ENCODE data around the gene DNAH17.

DNAH17 gene

DNA sequence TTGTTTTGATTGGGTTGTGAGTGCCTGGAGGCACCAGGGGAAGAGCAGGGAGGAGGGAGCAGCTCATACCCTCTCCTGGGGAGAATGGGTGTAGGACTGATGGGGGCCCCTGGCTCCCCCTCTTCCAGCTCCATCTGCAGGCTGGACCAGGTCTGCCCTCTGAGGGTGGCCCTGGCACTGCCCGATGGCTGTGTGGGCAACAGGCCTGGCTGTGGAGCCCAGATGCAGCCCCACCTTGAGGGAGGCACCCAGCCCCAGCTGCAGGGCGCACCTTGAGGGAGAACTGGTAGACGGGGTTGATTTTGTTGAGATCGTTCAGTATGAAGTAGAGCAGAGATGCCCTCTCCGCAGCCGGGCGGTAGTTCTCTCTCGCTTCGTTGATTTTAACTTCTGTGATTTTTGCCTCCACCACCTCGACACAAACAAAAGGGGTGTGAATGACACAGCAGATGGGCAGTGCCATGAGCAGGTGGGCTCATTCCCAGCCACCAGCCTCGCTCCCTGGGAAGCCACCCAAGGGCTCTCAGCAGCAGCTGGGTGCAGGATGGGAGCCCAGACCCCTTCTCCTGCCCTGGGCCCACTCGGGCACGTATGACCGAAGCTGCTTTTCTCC is 127.1 kb downstream of the DNAH17 start:
- DNase-seq: no peak

DNA sequence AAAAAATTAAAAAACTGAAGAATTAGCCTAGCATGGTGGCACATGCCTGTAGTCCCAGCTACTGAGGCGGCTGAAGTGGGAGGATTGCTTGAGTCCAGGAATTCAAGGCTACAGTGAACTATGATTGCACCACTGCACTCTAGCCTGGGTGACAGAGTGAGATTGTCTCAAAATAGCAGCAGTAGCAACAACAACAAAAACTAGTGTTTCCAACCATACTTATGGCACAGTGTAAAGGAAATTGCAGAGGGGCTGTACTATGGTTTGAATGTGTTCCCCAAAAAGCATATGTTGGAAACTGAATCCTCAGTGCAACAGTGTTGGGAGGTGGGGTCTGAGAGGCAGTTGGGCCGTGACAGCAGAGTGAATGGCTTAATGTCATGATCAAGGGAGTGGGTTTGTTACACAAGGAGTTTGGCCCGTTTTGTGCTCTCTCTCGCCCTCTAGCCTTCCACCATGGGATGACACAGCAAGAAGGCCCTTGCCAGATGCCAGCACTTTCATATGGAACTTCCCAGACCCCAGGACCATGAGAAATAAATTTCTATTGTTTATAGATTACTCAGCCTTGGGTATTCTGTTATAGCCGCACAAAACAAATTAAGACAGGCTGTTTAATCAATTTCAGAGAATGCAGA is 128.7 kb downstream of the DNAH17 start:
- DNase-seq: no peak

DNA sequence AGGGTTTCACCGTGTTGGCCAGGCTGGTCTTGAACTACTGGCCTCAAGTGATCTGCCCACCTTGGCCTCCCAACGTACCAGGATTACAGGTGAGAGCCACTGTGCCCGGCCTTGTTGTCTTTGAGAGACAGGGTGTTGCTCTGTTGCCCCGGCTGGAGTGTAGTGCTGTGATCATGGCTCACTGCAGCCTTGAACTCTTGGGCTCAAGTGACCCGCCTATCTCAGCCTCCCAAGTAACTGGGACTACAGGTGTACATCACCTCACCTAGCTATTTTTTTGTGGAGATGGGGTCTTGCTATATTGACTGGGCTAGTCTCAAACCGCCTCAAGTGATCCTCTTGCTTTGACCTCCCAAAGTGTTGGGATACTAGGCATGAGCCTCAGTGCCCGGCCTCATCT is 130.4 kb downstream of the DNAH17 start:
- no peak for DNase-seq

DNA sequence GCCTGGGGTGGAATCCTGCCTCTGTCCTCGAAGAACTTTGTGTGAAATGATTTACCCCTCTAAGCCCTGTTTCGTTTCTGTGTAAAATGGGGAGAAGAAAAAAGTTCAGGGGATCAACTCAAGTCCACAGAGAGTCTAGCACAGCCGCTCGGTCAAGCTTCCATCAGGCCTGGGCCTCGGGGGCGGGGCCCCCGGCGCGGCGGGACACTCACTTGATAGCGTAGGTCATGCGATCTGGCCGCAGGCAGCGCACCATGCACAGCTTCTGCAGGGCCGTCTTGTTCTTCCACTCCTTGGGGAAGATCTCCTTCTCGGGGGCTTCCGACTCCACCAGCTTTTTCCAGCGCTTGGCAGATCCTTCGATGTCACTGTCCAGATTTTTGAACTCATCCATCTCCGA is 132.8 kb downstream of the DNAH17 start:
- DNase-seq: no peak

DNA sequence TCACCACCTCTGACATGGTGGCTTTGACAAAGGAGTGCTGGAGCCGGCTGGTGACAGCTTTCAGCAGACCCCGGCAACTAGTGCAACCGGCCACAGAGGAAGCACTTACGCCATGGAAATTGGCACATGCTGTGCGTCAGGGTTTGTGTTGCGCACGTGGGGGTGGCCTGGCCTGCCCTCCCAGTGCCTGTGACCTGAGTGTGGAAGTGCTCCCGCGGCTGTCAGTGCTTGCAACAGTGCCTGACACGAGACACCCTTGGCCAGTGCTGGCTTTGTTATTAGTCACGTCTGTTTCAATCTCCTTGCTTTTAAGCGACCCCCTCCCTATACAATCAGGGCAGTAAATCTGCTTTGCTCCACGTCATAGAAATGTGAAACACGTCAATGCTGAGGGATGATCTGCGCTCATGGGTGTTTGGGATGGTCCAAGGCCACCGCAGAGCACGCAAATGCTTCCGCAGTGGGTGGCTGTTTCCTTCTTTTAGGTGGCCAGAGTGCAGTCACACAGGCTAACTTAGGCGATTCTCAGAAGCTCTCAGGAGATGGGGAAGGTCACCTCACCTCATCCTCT is 134.5 kb downstream of the DNAH17 start:
- DNase-seq: peak; percentile 36

DNA sequence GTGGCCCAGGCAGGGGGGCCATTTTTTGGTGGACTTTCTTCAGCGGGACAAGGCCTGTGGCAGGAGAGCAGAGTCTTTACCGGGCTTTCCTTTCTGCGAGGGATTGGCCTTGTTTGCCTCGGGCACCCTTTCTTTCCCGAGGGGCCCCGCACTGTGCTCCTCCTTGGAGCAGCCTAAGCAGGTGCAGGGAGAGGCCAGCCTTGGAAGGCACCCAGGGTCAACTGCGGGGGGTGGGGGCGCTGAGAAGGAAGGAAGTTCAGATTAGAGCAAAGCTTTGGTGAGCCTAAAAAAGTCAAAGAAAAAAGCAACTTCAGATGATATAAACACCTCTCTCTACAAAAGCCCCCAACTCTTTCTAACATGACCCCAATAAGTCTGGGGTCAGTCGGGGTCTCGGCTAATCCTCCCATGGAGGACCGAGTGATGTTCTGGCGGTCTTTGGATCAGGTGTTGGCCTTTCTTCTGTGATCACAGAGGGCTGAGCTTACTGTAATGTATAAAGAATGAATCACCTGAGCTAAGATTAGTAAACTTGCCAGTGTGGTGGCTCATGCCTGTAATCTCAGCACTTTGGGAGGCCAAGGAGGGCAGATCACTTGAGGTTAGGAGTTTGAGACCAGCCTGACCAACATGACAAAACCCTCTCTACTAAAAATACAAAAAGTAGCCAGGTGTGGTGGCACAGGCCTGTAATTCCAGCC is 135.8 kb downstream of the DNAH17 start:
- no peak for DNase-seq

DNA sequence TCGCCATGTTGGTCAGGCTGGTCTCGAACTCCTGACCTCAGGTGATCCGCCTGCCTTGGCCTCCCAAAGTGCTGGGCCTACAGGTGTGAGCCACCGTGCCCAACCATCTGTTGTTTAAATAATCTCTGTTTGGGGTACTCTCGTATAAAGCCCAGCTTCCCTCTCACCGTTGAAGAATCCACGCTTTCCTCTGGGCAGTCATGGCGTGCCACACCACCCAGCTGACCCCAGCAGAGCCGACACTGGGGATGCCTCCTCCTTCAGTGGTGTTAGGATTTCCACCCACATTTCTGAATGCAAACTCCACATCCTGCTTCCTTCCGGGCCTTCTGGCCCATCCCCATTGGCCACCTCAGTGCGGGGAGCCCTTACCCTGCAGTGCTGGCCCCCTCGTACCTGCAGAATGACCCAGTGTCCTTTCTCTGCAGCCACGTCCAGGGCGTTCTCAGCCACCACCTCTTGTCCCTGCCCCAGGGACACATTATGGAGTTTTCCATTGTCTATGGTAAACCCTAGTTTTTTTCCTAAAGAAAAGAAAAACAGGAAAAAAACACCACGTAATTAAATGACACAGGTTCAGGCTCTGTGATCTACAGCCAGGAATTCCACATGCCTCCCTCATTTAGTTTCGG is 138.4 kb downstream of the DNAH17 start:
- DNase-seq: no peak

DNA sequence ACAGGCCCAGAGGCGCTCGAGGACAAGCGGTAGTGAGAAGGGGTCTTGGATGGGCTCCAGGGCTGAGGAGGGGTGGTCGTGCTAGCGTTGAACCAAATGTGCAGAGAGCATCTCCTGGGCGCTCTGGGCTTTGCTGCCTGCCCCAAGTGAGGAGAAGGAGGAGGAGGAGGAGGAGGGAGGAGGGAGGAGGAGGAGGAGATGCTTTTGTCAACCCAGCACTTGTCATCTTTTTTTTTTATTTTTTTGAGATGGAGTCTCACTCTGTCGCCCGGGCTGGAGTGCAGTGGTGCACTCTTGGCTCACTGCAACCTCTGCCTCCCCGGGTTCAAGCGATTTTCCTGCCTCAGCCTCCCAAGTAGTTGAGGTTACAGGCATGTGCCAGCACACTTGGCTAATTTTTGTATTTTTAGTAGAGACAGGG is 138.9 kb downstream of the DNAH17 start:
- no peak for DNase-seq

DNA sequence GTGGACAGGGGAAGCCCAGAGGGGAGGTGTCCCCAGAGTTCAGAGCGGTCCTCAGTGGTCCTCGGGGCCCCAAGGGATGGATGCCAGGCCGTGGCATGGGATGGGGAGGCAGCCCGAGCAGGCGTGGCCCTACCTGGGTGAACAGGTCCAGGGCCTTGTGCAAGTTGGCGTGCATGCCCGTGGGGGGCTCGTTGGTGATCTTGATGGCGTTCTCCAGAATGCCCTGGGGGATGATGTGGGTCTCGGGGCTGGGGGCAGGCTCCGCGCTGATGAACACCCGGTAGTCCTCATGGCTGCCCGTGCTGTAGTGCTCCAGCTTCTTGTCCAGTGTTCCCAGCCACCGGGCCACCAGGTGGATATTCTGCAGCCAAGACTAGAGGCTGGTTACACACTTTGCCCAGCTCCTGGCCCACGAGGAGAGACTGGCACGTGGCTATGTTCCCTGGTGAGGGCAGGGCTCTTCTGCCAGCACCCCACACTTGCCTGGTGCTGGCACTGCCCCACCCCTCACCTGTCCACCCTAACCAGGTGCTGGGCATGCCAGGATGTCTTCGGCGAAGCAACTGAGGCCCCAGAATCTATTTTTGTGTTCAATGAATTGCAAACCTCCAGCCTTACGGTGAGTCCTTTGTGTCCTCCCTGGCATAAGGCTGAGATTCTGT is 139.6 kb downstream of the DNAH17 start:
- DNase-seq: no peak

DNA sequence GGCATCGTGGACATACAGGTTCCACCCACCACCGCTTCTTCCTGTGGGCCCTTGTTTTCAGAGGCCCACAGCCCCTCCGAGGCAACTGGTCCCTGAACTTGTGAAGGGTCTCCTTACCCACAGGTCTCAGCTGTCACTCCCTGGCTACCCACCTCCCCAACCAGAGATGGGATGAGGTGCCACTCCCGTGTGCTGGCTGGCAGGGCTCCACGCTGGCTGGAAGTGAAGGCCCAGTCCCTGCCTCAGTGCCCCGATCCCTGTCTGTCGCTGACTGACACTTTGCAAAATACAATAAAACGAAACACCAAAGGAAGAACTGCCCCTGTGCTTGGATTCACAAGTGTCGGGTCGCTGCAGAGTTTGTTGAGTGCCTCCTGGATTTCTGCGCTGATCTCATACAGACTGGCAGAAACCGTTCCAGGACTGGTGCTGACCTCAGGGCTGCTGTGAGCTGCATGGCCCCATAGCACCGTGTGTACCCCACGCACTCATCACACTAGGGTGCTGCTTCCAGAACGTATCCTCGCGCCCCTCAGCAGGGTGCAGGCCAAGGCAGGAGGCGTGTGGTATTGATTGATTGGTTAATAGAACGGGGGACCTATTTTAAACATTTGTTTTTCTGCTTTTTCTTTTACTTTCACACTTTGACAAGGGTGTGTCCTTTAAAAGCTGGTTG is 141.7 kb downstream of the DNAH17 start:
- no peak for DNase-seq

DNA sequence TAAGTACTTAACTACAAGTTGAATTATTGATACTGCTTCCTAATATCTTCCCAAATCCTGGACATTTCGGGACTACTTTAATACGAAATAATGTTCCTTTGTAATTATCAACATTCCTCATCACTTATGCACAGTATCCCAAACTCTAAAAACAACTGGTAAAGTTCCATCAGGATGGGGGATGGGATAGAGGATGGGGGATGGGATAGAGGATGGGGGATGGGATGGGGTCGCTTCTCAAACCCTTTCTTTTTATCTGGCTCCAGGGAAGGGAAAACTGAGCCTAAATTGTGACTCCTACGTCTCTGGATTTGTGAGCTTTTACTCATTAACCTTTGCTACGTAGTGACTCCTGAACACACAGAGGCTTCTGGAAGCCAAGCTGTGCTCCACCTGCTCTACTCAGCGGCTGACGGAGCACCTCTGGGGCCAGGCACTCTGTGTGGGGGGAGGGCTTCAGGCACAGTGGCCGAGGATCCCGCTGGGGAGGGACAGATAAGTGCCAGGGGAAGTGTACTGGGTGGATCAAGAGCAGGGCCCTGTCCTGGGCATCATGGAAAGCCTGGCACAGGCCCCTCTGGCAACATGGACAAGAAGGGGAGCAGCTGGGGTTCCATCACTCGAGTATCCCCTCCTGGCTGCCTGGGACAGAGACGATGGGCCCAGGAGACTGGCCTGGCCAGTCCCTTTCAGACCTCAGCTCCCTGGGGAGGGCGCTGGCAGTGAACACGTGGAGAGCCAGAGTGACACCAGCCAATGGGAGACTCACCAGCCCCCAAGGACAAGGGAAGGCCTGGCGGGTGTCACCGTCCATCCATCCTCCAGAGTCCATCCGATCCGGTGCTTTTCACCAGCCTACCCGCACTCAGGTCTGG is 142.5 kb downstream of the DNAH17 start:
- no peak for DNase-seq

DNA sequence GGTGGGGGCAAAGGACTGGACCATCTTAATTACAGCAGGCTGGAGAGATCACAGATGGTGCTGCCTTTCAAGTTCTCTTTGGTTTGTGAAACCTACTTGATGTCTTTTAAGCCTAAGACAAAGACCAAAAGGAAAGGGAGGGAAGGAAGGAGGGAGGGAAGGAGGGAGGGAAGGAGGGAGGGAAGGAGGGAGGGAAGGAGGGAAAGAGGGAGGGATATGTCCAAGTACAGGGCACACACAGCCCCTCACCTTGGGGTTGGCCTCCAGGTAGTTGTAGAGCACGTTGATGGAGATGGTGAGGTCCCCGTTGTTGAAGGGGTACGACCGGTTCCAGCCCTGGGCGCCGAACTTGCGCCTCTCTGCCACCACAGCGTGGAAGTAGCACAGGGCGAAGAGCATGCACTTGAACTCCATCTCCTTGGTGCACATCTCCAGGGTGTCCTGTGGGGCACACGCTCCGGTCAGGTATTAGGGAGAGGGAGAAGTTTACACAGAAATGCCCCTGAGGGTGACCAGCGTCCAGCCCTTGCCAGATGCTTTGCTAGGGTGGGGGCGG is 143.3 kb downstream of the DNAH17 start:
- DNase-seq: no peak

DNA sequence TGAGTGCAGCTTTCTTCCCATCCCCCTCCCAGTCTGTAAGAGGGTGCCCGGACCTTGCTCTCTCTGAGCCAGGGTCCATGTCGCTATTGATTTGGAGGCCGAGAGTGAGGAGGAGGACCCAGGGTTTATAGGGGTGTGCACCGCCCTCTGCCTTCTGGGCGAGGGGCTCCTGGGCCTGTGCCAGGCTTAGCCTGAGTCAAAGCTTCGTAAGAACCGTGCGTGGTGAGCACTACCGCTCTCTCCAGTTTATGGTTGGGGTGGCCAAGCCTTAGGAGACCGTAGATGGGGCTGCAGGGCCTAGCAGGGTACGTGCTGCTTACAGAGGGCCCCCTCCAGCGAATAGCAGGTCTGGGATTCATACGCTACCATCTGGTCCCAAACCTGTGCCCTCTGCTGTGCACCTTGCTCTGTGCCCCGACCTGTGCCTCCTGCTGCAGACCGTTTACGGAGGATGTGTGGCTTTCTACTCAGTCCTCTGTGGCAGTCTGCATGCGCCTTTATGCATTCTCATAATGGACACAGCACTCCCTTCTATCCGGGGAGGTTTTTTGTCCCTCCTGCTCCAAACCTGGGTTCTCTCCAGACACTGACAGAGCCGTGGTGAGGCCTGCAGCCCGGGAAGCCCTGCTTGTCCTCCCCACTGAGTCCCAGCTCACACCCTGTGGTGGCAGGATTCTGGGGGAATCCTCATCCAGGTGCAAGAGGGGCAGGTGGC is 144.0 kb downstream of the DNAH17 start:
- no peak for DNase-seq

DNA sequence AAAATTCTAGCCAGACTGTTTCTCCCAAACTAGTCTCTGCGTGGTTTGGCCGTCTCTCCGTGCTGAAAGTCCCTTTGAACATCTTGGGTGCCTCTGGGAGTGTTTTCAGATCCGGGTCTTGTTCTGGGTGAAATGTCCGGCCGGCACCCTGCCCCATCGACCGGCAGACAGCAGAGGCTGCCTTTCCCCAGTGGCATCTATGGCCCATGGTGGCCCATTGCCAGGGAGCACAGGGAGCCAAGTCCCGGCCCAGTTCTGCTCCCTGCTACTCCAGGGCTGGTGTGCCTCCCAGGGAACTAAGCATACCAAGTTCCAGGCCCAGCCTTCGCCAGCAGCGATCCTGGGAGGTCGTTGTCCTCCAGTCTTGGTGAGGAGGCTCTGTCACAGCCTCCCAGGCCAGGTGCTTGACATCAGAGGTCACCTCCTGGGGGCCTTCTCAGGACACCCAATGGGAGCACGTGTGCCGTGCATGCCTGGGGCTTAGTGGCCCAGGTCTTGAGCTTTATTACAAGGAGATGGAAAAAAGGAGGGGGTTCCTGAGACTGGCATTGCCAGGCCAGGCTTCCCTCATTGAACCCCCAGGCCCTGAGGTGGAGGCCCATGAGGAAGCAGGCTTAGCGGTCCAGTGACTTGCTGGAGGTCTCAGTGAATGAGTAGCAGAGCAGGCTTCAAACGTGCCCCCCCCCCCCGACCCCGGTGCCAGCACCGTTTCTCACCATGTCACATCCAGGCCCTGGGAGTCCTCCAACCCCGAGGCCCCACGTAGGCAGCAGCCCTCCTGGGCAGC is 144.8 kb downstream of the DNAH17 start:
- no peak for DNase-seq

DNA sequence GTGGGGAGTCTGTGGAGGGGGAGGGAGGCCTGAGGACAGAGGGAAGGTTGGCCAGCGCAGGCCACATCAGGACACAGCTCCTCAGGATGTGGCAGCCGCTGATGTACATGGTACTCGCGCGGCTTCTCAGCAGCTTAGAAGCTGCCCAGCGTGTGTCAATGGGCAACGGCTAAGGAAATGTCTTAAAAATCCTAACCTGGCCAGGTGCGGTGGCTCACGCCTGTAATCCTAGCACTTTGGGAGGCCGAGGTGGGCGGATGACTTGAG is 145.6 kb downstream of the DNAH17 start:
- DNase-seq: no peak

DNA sequence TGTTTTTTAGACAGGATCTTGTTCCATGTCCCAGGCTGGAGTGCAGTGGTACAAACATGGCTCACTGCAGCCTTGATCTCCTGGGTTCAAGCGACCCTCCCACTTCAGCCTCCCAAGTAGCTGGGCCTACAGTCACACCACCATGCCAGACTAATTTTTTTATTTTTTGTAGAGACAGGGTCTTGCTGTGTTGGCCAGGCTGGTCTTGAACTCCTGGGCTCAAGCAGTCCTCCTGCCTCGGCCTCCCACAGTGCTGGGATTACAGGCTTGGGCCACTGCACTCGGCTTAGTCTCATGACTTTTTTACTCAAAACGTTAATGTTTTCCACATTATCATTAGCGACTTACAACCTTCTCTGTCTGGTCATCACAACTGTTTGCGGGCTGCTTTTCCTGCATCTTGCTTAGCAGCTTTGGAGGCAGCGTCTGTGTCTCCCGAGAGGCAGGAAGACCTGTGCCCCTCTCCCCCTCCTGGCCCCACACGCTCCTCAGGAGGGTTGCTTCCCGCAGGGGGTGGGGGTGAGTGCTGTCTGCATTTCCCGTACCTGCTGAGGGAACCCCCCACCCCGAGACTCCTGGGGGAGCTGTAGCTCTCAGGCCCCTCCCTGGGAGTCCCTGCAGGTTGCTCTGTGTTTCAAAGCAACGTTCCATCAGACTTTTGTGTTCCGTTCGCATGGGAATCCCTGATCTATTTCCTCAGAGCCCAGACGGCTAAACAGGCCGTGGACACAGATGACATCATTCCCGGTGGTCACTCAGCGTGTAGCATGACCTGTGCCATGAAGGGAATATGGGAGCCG is 146.1 kb downstream of the DNAH17 start:
- no peak for DNase-seq

DNA sequence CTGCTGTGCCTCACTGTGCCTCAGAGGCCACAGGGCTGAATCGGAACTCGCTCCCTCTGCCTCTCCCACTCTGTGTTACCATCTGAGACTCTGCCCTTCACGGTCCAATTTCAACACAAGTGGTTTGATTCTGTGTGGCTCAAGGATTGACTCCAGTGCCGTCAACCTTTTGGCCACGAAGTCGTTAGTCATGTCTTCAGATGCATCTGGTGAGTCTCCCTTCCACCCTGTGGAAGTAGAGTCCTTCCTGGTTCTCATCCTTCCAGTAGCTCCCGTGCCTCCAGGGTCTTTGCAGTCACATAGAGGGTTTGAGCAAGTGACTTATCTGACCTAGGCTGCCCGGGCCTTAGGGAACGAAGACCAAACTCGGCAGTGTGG is 147.6 kb downstream of the DNAH17 start:
- no peak for DNase-seq

DNA sequence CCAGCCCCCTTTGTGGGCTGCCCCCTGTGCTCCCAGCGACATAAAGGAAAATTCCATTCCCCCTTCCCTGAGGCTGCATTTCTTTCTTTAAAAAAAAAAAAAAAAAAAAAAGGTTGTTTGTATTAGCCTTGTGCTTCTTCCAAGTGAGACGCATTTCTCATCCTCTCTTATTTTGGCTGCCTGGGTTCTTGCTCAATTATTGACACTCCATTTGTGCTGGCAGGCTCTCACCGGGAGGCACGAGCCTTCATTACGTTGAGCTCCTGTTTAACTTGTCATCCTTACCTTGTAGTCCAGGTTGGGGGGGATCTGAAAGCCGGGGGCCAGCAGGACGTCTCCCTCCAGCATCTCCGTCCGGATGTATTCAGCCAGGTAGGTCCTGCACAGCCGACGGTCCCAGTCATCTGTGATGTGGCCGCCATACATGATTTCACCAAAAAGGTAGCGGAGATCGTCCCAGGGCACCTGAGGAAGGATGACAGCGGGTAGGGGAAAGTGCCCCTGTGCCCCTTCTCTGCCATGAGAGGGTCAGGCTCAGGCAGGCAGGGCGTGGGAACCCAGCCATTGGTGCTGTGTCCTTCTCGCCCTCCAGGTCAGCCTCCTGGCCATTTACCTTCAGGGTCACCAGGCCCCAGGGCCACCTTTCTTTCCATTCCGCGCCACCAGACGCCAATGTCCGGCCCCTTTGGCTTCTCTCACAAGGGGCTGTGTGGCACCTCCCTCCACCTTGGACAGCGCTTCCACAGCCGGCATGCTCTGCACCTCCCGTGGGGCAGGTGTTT is 148.2 kb downstream of the DNAH17 start:
- DNase-seq: no peak

Data from eye (tissue), 1 donor.